Fibroblast of skin of right quadriceps (primary cell): ENCODE measurements around the gene TMEFF2.
A peak's percentile ranks its signal among the peaks of the same experiment; 100 is the strongest.

Source experiments
- DNase-seq: peaks from one replicate; pipeline ENCODE4 v3.0.0-alpha.2; 2013

TMEFF2 gene, protein sequence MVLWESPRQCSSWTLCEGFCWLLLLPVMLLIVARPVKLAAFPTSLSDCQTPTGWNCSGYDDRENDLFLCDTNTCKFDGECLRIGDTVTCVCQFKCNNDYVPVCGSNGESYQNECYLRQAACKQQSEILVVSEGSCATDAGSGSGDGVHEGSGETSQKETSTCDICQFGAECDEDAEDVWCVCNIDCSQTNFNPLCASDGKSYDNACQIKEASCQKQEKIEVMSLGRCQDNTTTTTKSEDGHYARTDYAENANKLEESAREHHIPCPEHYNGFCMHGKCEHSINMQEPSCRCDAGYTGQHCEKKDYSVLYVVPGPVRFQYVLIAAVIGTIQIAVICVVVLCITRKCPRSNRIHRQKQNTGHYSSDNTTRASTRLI

DNA sequence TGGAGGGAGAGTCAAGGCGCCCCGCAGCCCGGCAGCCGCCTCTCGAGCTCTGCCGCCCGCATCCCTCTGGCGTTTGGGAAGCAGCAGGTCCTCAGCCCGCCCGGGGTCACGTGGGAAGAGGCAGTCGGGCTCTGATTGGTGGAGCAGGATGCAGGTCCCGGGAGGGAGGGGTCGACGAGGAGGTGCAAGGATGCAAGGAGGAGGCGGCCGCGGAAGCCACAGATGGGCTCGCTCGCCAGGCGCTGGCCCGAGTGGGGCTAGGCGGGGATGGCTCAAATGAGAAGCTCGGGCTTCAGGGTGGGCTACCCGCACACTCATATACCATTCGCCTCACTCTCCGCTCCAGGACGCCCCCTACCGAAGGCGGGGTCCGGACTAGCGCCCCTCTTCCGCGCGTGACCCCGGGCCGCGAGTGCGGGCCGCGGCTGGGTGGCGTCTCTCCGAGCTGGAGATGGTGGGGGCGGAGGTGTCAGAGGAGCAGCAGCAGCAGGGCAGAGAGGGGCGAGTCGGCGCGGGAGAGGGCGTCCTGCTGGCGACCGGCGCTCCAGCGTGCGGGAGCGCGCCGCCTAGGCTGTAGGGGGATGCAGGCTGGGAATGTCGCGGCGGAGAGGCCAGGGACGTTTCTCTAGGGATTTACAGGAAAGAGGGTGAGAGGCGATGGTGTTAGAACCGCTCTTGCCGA, at the start of gene TMEFF2:
Gene TMEFF2, minus strand, starts transcription at position 68 of the 682 bp plus-strand sequence. CDS start 409 bp downstream, outside the sequence.
- peak; percentile 78 for DNase-seq

DNA sequence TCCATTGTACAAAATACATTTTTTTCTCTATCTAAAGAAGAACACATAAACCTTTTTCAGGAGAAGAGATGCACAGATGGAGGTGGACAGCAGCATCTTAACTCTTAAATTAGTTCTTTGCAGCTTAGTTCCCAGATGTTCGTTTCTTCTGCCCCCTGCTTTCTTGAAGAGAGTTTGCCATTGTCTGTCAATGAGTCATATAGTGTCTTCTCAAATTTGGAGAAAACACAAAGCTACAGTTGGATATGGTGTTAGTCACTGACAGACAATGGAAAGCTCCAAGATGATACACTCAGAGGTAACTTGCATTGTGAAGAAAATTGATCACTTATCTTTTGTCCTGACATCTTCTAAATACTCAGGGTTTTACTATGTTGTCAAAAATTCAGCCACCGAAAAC, 48.8 kb upstream of the TMEFF2 start:
- DNase-seq = peak; percentile 61

DNA sequence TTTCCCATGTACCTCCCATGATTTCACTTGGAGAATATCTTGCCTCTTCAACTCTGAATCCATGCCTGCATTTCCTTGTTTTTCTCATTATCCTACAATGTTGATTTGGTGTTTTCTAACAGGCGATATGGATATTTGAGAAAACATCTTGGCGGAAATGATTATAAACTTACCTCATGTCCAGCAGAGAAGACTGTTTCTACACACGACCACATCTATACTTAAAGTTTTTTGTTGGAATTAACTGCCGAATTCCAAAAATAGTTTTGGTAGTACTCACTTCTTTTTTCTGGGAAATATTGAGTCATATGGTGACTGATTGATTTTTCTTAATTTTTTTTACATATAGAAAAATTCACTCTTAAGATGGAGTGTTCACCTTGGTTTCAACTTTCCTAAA, 41.4 kb upstream of the TMEFF2 start:
- peak; percentile 71 for DNase-seq

DNA sequence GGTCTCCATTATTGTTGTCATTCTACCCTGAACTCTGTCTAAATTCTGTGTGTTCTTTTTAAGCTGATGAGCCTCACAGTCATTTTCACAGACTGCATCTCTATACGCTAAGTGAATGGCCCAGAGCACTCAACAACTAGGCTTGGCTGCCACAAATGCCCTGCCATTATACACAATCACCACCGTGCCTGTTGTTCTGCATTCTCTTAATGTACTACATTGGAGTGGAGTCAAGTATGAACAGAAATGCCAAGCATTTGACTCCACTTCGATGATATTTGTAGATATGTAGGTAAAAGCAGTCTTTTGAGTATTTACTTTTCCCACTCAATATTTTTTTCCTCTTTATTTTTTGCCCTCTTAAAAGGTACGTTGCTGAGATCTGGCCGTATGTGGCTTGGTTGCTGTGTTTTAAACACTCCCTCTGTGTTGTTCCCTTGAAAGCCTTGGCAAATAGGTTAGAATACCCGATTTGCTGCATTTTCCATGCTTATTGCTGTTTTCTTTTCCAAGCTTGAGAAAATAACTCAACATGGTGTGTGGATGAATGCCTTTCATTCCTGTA, 36.2 kb upstream of the TMEFF2 start:
- DNase-seq = no peak

DNA sequence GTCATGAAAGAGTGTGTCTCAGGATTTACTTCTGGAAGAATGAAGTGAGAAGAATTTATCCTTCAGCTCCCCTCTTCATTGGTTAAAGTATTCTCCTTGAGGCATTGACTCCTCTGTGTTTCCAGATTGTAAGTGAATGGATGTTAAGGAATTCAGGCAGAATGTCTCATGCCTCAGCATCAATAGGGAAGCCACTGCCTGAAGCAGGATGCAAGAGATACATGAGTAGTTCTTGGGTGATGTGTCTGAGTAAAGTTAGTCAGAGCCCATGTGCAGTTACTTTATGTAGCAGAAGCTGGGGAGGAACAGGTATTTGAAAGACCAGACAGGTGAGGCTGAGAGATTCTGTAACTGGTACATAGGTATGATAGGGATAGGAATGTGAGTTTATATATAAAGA, 34.0 kb upstream of the TMEFF2 start:
- DNase-seq = peak; percentile 10

DNA sequence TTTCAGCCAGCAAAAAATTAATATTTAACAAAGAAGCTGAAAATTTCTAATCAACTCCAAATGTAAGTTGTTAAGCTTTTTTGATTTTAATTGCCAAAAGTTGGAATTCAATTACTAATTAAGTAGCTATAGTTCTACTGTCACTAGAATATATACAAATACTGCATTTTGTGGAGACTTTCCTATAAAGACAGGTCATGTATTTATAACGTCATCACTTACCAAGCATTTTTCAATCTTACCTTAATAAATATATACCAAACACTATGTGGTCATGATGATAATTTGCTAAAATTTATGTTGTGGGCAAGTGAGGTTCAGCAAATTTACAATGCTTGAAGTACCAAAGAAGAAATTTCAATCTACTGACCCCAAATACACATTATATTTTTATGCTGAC, 24.2 kb upstream of the TMEFF2 start:
- DNase-seq = no peak

DNA sequence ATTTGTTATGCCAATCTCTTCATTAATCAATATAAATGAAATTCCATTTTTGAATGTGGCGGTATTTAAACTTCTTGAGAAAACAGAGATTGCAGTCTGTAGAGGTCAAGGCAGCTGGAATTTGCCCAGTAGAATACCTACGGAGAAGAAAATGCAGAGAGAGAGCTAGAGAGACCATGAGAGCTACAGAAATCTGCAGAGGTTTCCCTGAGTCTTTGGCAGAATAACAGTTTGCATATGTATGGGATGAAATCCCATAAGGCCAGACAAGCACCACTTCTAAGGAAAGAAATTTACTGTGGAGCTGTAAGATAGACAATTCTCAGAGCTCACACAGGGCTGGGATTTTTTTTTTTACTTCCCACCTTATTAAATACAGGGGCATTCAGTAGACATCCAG, 23.6 kb upstream of the TMEFF2 start:
- DNase-seq = no peak

DNA sequence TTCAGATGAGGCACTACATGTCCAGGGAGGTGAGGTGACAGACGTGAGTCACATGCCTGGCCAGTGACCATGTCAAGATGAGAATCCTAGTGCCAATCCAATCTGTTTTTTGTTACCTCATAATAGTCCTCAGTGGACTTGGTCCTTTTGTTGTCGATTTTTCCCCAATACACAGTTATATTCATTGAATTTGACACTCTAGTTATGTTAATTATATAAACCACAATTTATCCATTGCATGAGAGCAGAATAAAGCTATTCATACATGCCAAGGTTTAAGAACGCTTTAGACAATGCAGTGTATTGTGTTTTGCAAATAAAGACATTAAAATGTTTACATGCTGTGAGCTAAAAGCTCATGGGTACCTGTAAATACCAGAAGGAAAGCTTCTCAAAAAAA, 21.6 kb upstream of the TMEFF2 start:
- no peak for DNase-seq

DNA sequence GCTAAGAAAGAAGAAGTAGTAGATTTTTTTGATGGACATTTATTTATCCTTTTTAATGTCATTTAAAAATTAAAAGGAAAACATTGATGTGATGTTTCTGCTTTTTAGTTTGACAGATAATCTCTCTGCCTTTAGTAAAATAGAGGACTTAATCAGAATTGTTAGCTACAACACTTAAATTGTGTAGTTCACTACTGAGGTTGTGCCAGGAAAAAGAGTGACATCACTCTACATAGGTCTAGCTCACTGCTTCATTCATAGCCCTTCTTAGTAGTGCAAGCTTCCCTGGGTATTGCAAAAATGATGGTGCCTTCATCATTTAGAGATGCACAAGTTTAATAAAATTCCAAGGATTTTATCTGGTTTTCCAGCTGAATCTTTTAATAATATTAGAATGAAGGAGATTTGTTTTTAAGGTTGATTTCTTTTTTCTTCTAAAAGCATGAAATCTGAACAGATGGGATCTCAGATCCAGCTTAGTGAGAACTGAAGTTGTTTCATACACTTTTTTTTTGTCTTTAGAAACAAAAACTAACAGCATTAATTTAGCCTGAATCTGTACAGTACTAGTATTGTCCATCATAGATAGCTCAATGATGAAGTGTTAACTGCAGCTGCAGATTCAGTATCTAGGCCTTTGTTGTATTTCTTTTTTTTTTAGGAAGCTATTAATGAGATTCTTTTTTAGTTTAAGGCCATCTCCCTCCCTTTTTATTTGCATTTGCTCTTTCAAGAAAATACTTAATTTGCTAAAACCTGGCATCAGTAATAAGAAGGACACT, 20.6 kb upstream of the TMEFF2 start:
- DNase-seq = no peak

DNA sequence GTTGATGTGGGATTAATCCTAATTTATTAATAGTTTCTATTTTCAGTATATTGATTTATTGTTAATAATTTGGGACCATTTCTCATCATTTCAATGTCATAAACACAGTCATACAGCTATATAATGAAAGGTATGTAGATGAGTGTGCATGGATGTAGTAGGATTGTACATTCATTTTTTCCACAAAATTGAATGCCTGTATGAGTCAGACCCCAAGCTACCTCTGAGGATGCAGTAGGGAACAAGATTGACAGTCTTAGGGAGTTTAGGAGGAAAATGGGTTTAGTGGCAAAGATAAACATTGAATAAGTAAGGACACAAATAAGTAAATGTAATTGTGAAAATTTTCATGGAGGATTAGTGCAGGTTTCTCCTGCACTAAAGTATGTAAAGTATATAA, 14.1 kb upstream of the TMEFF2 start:
- DNase-seq = peak; percentile 20

DNA sequence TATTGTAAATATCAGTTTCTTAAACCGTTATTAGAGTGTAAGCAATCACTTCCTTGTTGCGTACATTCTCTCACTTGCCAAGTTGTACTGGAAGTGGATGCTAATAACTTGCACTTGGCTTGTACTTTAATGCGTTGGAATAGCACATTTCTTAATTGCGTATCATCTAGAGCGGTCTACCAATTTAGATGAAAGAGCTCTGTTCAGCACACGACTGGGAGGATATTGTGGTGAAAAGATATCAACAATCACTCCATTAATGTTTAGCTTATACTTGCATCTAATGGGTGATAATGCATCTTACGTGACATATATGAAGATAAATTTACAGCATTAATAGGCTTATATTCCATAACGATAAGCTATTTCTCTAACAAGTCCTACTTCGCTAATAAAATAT, 11.7 kb upstream of the TMEFF2 start:
- no peak for DNase-seq

DNA sequence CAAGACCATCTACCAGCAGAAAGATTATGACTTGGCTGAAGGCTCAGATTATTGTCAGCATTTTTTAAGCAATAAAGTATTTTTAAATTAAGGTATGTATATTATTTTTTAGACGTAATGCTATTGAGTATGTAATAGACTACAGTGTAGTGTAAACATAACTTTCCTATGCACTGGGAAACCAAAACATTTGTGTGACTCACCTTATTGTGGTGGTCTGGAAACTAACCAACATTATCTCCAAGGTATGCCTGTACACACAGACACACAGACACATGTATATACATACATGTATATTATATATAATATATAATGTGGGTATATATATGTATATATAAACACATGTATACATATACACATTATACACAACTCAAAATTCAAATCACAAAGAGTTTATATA, 9.1 kb upstream of the TMEFF2 start:
- no peak for DNase-seq

DNA sequence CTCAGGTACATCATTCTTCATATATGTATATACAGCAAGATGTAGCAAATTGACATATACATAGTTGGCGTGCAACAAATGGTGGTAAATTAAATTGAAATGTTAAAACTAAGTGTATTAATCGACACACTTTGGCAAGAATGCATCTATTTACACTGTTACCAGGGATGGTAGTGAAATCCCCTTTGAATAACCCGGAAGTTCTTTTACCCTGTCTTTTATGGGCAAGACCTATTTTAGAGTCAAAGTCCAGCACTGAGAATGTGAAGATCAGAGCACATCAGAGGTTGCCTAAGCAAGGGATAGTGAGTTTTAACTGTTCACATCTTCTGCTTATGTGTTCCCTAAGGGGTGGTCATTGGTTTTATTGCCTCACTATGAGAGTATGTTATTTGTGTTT, 7.6 kb upstream of the TMEFF2 start:
- no peak for DNase-seq

DNA sequence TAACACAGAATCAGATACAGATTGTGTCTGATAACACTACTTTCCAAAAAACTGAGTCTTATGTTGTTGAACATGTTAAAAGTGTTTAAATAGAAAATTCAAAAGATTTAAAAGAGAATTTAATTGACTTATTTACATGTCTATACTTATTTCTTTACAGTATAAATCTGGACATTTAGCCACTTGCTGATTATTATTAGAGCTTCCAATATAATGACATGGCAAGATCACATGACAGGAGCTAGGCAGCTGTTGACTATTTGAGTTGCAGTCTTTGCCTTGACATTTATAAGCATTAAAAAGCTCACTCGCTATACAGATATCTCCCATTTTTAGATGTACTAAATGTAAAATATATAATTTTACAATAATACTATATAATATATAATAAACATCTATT, 6.4 kb upstream of the TMEFF2 start:
- DNase-seq = no peak

DNA sequence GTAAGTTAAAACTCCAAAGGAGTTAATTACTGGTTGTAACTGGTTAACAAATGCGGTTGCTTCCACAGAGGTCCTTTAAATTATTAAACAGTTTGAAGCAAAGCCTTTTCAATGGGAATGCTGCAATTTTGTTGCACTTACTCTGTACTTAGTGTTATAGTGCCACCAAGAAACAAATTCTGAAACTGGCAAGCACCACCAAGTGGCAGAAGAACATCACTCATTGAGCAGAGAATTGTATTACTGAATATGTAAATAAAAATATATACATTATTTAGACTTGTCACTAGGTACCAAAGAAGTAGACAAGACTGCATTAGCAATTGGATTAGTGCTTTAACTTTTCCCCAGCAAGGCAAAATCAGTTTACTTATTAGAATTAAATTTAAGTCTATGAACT, 2.6 kb upstream of the TMEFF2 start:
- DNase-seq = peak; percentile 3

DNA sequence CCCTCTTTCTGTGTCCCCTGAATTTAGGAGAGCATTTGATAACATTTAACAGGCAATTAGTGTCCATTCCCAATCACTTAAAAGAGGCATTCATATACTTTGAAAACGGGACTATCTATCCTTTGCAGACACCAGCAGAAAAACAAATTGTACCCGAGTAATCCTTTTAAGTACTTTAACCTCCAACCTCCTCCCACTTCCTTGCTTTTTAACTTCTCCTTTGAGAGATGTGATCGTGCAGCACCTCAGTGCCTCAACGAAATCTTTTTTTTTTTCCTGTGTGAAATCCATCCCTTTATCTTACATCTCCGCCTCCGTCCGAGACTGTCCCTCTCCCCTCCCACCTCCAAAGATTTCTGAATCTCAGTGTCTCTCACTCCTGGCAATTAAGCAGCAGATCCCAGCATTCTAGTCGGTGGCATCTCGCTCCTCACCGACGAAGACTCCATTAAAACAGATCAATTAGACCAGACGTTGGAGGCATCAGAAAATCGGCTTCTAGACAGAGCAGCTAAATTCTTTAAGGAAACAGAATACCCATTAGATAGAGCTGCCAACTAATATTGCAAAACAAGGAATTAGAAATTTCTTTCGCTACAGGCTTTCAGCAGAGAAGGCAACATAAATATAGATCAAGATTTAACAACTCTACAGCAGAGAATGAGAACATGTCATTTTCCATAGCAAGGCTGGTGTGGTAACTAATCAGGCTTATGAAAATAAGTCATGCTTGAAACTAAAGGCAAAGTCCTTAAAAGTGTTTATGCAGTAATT, 1.9 kb upstream of the TMEFF2 start:
- DNase-seq = no peak

DNA sequence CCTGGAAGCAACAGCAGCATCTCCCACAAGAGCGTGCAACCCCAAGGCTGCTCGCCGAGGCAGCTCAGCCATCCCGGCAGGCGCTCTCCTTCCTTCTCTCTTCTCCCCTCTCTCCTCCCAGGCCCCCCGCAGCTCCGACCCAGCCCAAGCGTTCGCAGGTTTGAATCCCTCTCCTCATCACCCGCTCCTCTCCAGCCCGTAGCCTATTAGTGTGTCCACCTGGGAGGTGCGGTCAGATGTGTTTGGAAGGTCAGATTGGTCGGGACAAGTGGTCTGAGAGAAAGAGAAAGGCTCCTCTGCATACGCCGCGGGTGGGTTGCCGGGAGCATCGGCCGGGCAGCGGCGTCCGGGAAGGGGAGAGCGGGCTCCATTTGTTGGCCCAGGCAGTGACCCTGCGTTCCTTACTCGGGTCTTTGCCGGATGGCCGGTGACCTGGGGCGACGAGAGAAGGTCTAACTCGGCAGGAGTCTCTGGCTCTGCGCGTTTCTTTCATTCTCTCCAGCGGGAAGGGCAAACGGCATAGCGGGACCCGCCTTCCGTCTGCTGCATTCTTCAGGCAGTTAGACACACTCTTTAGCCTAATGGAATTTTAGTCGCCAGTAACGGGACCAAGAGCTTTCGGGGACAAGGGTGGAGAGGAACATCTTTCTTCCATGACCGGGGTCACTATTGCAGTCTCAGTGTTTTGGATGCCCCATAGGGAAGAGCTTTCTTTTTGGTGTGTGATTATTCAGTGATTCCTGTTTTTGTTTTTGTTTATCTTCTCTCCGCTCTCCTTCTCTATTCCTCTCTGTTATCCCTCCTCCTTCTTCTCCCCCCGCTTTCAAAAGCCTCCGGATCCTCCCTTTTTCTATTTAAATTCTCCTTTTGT, 1.1 kb upstream of the TMEFF2 start:
- peak; percentile 17 for DNase-seq

DNA sequence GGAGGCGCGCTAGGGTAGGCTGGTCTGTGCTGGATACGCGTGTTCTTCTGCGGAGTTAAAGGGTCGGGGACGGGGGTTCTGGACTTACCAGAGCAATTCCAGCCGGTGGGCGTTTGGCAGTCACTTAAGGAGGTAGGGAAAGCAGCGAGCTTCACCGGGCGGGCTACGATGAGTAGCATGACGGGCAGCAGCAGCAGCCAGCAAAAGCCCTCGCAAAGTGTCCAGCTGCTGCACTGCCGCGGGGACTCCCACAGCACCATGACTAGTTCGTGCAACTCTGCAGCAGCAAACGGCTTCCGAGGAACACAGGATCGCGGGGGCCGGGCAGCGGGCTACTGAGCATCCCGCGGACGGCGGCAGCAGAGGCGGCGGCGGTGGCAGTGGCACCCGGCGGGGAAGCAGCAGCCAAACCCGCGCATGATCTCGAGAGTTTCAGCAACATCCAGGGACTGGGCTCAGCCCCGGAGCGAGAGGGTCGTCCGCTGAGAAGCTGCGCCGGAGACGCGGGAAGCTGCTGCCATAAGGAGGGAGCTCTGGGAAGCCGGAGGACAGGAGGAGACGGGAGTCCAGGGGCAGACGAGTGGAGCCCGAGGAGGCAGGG, 368 bp downstream of the TMEFF2 start:
- DNase-seq = peak; percentile 10

DNA sequence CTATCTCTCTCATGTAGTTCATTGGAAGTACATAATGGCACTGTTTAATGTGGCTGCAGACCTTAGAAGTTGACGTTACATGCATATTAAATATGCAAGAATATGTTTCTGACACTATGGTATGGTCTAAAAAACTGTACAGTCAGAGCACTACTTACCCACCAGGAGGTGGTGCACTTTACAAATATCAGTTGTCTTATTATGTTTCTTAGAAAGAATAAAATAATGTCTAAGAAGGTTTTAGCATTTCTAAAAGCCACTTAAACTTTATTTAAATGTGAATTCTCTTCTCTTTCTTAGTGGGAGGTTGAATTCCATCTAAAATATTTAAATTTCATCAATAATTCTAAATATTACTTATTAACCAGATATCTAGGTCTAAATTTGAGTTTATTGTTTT, 4.3 kb downstream of the TMEFF2 start:
- peak; percentile 28 for DNase-seq

DNA sequence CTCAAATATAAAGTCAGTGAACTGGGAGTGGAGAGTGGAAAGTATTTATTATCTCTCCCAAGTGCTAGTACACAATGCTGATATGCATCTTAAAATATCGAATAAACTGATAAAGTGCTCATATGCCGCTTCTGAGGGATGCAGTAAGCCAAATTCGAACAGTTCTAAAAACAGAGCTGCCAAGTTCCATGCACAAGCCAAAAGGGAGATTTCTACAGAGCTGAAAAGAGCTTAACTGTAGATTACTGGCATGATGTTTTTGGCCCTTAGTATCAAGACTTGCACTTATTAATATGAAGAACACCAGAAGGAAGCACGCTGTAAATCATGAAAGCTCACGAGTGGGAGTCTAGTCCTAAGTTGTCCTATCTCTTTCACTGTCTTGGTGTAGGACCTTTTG, 7.9 kb downstream of the TMEFF2 start:
- no peak for DNase-seq

DNA sequence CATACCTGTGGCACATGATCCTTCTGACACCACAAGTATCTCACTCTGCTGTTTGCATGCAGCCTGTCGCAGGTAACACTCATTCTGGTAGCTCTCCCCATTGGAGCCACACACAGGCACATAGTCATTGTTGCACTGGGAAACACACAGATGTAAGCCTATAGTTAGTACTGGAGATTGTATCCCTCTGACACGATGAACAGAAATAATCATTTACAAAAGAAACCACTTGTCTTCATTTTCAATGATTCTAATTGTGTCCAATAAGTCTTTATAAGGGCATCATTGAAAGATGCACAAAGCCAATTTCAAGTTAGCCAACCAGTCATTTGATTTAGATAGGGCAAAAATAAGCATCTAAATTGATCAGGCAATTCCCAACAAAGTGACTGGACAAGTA, 10.4 kb downstream of the TMEFF2 start:
- DNase-seq = no peak
